ENCODE data around the gene SLC5A11.
A peak's percentile ranks its signal among the peaks of the same experiment; 100 is the strongest.

The SLC5A11 gene

DNA sequence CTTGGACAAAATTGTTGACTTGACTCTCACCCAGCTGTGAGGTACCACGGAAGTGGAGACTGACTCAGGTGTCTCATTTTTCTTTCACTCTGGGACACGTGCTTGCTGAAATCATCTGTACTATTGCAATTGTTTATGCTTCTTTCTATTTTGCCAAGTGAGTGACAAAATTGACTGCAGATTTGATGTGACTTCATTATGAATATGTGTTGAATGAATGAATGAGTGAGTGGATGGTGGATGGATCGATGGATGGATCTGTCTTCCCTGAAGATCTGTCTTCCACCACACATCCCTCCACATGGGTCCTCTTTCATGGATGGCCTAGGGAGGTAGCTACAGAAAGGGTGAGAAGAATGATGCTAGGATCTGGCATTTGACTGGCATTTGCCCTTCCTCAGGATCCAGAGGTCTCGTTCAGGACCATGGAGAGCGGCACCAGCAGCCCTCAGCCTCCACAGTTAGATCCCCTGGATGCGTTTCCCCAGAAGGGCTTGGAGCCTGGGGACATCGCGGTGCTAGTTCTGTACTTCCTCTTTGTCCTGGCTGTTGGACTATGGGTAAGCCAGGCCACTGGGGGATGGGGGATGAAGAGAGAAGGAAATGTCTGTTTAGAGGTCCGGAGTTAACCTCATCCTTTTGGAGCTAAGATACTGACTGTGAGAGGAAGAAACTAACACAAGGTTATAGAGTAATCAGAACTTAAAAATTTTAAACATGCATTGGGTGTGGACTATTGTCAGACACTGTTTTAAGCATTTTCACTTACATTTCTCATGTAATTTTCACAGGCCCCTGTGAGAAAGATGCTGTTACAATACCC is 12.7 kb downstream of the SLC5A11 start:
- H3K4me3 ChIP-seq (ENCODE audit: low read length in 2 of 2), result no peak overlapping the region
- H3K14ac ChIP-seq (ENCODE audit: low read length), result no peak overlapping the region
- no peak overlapping the region for H3K4ac ChIP-seq (ENCODE audit: low read length)
- no peak overlapping the region for H2AK5ac ChIP-seq (ENCODE audit: low read depth, low read length)
- H4K8ac ChIP-seq (ENCODE audit: low read depth, low read length), result no peak overlapping the region
- H4K91ac ChIP-seq (ENCODE audit: low read depth, low read length, poor library complexity), result no peak overlapping the region
- H3K36me3 ChIP-seq (replicated peaks in 1 of 2; ENCODE audit: control insufficient read depth in 2 of 2, insufficient read depth in 2 of 2, low read length in 2 of 2), result no peaks in the 10 kb centered on the region
- H3K18ac ChIP-seq (ENCODE audit: low read length), result no peak overlapping the region
- no peak overlapping the region for H2BK12ac ChIP-seq (ENCODE audit: low read length)
- no peak overlapping the region for H3K27ac ChIP-seq (replicated peaks; ENCODE audit: low read length)
- no peak overlapping the region for H2BK5ac ChIP-seq (ENCODE audit: low read length)
- H3K9ac ChIP-seq (ENCODE audit: low read depth, low read length, poor library complexity), result no peak overlapping the region
- WGBS, 2 donors (ENCODE audit: extremely low coverage in 2 of 2, insufficient read length in 2 of 2, insufficient replicate concordance in 1 of 2), result no CpG with 5 or more reads among the region's 9 CpGs
- no peak overlapping the region for H3K23ac ChIP-seq (ENCODE audit: low read depth, low read length, poor library complexity)
- H2BK15ac ChIP-seq (ENCODE audit: low read length), result no peak overlapping the region
- H3K79me1 ChIP-seq (ENCODE audit: low read depth, low read length), result no peaks in the 10 kb centered on the region
- DNase-seq (ENCODE audit: low spot score), result peak; percentile 65
- no peak overlapping the region for H2BK120ac ChIP-seq (ENCODE audit: low read depth, low read length)
- H3K27me3 ChIP-seq (ENCODE audit: control insufficient read depth in 3 of 3, insufficient read depth in 3 of 3, low read depth in 1 of 3, low read length in 3 of 3), result no peaks in the 10 kb centered on the region
- H3K4me1 ChIP-seq (ENCODE audit: control insufficient read depth in 2 of 2, insufficient read depth in 1 of 2, low read depth in 1 of 2, low read length in 2 of 2), result no peaks in the 10 kb centered on the region
- H3K4me2 ChIP-seq (ENCODE audit: insufficient read depth, low read length, poor library complexity, severe bottlenecking), result no peak overlapping the region
- no peak overlapping the region for H2AFZ ChIP-seq (ENCODE audit: low read length)
- H3K9me3 ChIP-seq (replicated peaks in 1 of 2; ENCODE audit: control insufficient read depth in 2 of 2, insufficient read depth in 1 of 2, low read depth in 1 of 2, low read length in 2 of 2), result no peaks in the 10 kb centered on the region

DNA sequence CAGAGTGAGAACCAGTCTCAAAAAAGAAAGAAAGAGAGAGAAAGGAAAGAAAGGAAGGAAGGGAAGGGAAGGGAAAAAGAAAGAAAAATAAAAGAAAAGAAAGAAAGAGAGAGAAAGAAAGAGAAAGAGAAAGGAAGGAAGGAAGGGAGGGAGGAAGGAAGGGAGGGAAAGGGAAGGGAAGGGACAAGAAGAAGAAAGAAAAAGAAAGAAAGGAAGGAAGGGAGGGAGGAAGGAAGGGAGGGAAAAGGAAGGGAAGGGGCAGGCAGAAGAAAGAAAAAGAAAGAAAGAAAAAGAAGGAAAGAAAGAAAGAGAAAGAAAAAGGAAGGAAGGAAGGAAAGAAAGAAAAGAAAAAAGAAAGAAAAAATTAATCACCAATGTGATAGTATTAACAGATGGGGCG is 15.7 kb downstream of the SLC5A11 start:
- DNase-seq (ENCODE audit: low spot score), result no peak
- Histone ChIP-seq H2BK120ac (ENCODE audit: low read depth, low read length) (no peak overlapping the region), H4K8ac (ENCODE audit: low read depth, low read length) (no peak overlapping the region), H3K23ac (ENCODE audit: low read depth, low read length, poor library complexity) (no peak overlapping the region), H3K4me1 (ENCODE audit: control insufficient read depth in 2 of 2, insufficient read depth in 1 of 2, low read depth in 1 of 2, low read length in 2 of 2) (no peaks in the 10 kb centered on the region), H3K4me3 (ENCODE audit: low read length in 2 of 2) (no peak overlapping the region), H2BK12ac (ENCODE audit: low read length) (no peak overlapping the region), H2AK5ac (ENCODE audit: low read depth, low read length) (no peak overlapping the region), H2BK15ac (ENCODE audit: low read length) (no peak overlapping the region), H3K4me2 (ENCODE audit: insufficient read depth, low read length, poor library complexity, severe bottlenecking) (no peak overlapping the region), H3K18ac (ENCODE audit: low read length) (no peak overlapping the region), H3K36me3 (replicated peaks in 1 of 2; ENCODE audit: control insufficient read depth in 2 of 2, insufficient read depth in 2 of 2, low read length in 2 of 2) (no peaks in the 10 kb centered on the region), H3K14ac (ENCODE audit: low read length) (no peak overlapping the region), H3K9ac (ENCODE audit: low read depth, low read length, poor library complexity) (no peak overlapping the region), H2AFZ (ENCODE audit: low read length) (no peak overlapping the region), H2BK5ac (ENCODE audit: low read length) (no peak overlapping the region), H3K27ac (replicated peaks; ENCODE audit: low read length) (no peak overlapping the region), H3K27me3 (ENCODE audit: control insufficient read depth in 3 of 3, insufficient read depth in 3 of 3, low read depth in 1 of 3, low read length in 3 of 3) (no peaks in the 10 kb centered on the region), H3K4ac (ENCODE audit: low read length) (no peak overlapping the region), H3K79me1 (ENCODE audit: low read depth, low read length) (no peaks in the 10 kb centered on the region), H4K91ac (ENCODE audit: low read depth, low read length, poor library complexity) (no peak overlapping the region), H3K9me3 (replicated peaks in 1 of 2; ENCODE audit: control insufficient read depth in 2 of 2, insufficient read depth in 1 of 2, low read depth in 1 of 2, low read length in 2 of 2) (no peaks in the 10 kb centered on the region)
- WGBS, 2 donors (ENCODE audit: extremely low coverage in 2 of 2, insufficient read length in 2 of 2, insufficient replicate concordance in 1 of 2), result no CpG with 5 or more reads among the region's 1 CpG

DNA sequence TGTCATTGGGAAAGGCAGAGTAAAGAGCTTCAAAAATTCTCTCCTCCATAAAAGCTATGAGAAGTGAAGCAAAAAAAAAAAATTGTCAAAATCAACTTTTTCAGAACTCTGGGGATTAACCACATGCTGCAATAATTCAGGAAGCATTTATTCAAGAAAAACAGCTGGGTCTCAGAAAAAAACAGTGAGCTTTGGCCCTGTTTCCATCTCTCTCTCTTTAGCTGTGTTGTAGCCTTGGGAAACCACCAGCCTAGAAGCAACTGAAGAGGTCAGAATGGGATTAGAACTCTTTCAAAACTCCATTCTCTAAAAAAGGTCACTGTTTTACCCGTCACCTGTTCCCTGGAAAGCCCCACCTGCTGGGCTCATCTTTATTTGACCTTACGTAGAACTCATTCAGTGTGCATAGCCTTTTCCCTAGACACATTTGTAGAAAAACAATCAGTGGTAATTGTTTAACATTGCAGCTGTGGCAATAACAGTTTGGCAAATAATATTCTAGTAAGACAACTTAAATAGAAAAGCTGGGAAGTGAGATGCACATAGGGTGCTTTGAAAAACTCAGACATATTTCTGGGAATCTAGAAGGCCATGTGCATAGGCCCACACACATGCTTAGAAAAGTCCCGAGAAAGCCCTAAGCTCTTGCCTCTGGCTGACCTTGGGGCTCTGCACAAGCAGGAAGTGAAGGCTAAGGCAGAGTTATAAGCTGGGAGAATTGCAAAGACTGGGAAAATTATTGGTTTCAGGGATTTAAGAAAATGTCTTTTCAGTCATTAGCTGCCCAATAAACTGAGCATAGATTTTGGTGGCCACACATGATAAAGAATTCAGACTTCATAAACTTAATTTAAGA is 18.0 kb downstream of the SLC5A11 start:
- Histone ChIP-seq H3K27me3 (ENCODE audit: control insufficient read depth in 3 of 3, insufficient read depth in 3 of 3, low read depth in 1 of 3, low read length in 3 of 3) (no peaks in the 10 kb centered on the region), H3K18ac (ENCODE audit: low read length) (no peak overlapping the region), H2BK12ac (ENCODE audit: low read length) (no peak overlapping the region), H3K79me1 (ENCODE audit: low read depth, low read length) (no peaks in the 10 kb centered on the region), H2BK120ac (ENCODE audit: low read depth, low read length) (no peak overlapping the region), H3K27ac (replicated peaks; ENCODE audit: low read length) (no peak overlapping the region), H3K9ac (ENCODE audit: low read depth, low read length, poor library complexity) (no peak overlapping the region), H3K4ac (ENCODE audit: low read length) (no peak overlapping the region), H4K8ac (ENCODE audit: low read depth, low read length) (no peak overlapping the region), H2AFZ (ENCODE audit: low read length) (no peak overlapping the region), H2AK5ac (ENCODE audit: low read depth, low read length) (no peak overlapping the region), H4K91ac (ENCODE audit: low read depth, low read length, poor library complexity) (no peak overlapping the region), H3K14ac (ENCODE audit: low read length) (no peak overlapping the region), H2BK15ac (ENCODE audit: low read length) (no peak overlapping the region), H3K4me1 (ENCODE audit: control insufficient read depth in 2 of 2, insufficient read depth in 1 of 2, low read depth in 1 of 2, low read length in 2 of 2) (no peaks in the 10 kb centered on the region), H3K9me3 (replicated peaks in 1 of 2; ENCODE audit: control insufficient read depth in 2 of 2, insufficient read depth in 1 of 2, low read depth in 1 of 2, low read length in 2 of 2) (no peaks in the 10 kb centered on the region), H3K36me3 (replicated peaks in 1 of 2; ENCODE audit: control insufficient read depth in 2 of 2, insufficient read depth in 2 of 2, low read length in 2 of 2) (no peaks in the 10 kb centered on the region), H3K4me2 (ENCODE audit: insufficient read depth, low read length, poor library complexity, severe bottlenecking) (no peak overlapping the region), H3K4me3 (ENCODE audit: low read length in 2 of 2) (no peak overlapping the region), H3K23ac (ENCODE audit: low read depth, low read length, poor library complexity) (no peak overlapping the region), H2BK5ac (ENCODE audit: low read length) (no peak overlapping the region)
- no peak for DNase-seq (ENCODE audit: low spot score)
- no CpG with 5 or more reads among the region's 3 CpGs for WGBS, 2 donors (ENCODE audit: extremely low coverage in 2 of 2, insufficient read length in 2 of 2, insufficient replicate concordance in 1 of 2)

DNA sequence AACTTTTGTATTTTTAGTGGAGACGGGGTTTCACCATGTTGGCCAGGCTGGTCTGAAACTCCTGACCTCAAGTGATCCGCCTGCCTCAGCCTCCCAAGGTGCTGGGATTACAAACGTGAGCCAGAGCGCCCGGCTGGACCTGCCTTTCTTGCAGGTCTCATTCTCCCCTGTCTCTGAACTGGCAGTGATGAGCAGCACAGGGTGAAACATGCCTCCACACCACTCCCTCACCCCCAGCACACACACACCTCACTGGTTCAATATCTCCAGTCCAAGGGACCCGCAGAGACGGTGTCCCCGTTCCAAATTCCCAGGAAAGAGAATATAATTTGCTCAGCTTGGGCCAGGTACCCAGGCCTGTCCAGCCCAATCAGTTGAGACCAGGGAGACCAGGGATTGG is 23.3 kb downstream of the SLC5A11 start:
- Histone ChIP-seq H3K9ac (ENCODE audit: low read depth, low read length, poor library complexity) (no peak overlapping the region), H4K91ac (ENCODE audit: low read depth, low read length, poor library complexity) (no peak overlapping the region), H3K27me3 (ENCODE audit: control insufficient read depth in 3 of 3, insufficient read depth in 3 of 3, low read depth in 1 of 3, low read length in 3 of 3) (no peaks in the 10 kb centered on the region), H3K9me3 (replicated peaks in 1 of 2; ENCODE audit: control insufficient read depth in 2 of 2, insufficient read depth in 1 of 2, low read depth in 1 of 2, low read length in 2 of 2) (no peaks in the 10 kb centered on the region), H2AFZ (ENCODE audit: low read length) (no peak overlapping the region), H3K27ac (replicated peaks; ENCODE audit: low read length) (no peak overlapping the region), H3K4me1 (ENCODE audit: control insufficient read depth in 2 of 2, insufficient read depth in 1 of 2, low read depth in 1 of 2, low read length in 2 of 2) (no peaks in the 10 kb centered on the region), H3K14ac (ENCODE audit: low read length) (peak overlapping the region; percentile 75), H3K4ac (ENCODE audit: low read length) (no peak overlapping the region), H2AK5ac (ENCODE audit: low read depth, low read length) (no peak overlapping the region), H3K18ac (ENCODE audit: low read length) (no peak overlapping the region), H2BK12ac (ENCODE audit: low read length) (no peak overlapping the region), H3K4me3 (ENCODE audit: low read length in 2 of 2) (no peak overlapping the region), H2BK5ac (ENCODE audit: low read length) (no peak overlapping the region), H2BK15ac (ENCODE audit: low read length) (no peak overlapping the region), H3K4me2 (ENCODE audit: insufficient read depth, low read length, poor library complexity, severe bottlenecking) (no peak overlapping the region), H3K23ac (ENCODE audit: low read depth, low read length, poor library complexity) (peak overlapping the region; percentile 5), H3K36me3 (replicated peaks in 1 of 2; ENCODE audit: control insufficient read depth in 2 of 2, insufficient read depth in 2 of 2, low read length in 2 of 2) (no peaks in the 10 kb centered on the region), H3K79me1 (ENCODE audit: low read depth, low read length) (no peaks in the 10 kb centered on the region), H2BK120ac (ENCODE audit: low read depth, low read length) (no peak overlapping the region), H4K8ac (ENCODE audit: low read depth, low read length) (no peak overlapping the region)
- WGBS, 2 donors (ENCODE audit: extremely low coverage in 2 of 2, insufficient read length in 2 of 2, insufficient replicate concordance in 1 of 2), result no CpG with 5 or more reads among the region's 8 CpGs
- DNase-seq (ENCODE audit: low spot score), result no peak
